ENCODE data around the gene SLC39A11. TPM values are rescaled to one million over a fixed set of nuclear protein-coding genes. Genes with fewer than 3 reads are reported as not detected.

Gene SLC39A11
- total and polyA plus RNA-seq, 8 donors, result 5.2 to 62.0 (median 12.9) TPM

DNA sequence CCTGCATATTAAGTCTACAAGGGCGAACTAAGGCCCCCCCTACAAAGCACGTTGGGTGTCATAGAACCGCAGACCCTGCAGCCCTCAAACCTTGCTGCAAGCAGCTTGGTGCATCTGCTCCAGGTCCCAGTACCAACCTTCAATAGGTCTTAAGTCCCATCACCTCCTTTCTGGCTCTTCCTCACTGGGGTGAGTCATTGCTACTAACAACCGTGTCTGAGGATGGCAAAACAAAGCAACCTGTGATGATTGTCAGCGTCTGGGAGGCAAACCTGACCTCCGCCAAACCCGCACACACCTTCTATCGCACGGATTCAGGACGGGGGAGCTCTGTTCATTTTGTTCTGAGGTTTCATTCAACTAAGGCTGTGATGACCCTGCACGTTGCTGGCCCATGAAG lies 138.9 kb downstream of the SLC39A11 start:
- Histone ChIP-seq H3K36me3 (no peaks in the 10 kb centered on the region), H3K27me3 (no peaks in the 10 kb centered on the region), H3K9me3 (no peaks in the 10 kb centered on the region), H3K4me3 (no peak overlapping the region), H3K27ac (no peak overlapping the region), H3K4me1 (no peaks in the 10 kb centered on the region)
- intact Hi-C loops (cut with DNase I; ENCODE audit: low total_unique reads), result no loop called here
- 89 to 92% (median 91%) methylated on average over 11 of the region's 11 CpGs for WGBS, 5 donors
- no peak for DNase-seq
- TF ChIP-seq, protein P1, sequence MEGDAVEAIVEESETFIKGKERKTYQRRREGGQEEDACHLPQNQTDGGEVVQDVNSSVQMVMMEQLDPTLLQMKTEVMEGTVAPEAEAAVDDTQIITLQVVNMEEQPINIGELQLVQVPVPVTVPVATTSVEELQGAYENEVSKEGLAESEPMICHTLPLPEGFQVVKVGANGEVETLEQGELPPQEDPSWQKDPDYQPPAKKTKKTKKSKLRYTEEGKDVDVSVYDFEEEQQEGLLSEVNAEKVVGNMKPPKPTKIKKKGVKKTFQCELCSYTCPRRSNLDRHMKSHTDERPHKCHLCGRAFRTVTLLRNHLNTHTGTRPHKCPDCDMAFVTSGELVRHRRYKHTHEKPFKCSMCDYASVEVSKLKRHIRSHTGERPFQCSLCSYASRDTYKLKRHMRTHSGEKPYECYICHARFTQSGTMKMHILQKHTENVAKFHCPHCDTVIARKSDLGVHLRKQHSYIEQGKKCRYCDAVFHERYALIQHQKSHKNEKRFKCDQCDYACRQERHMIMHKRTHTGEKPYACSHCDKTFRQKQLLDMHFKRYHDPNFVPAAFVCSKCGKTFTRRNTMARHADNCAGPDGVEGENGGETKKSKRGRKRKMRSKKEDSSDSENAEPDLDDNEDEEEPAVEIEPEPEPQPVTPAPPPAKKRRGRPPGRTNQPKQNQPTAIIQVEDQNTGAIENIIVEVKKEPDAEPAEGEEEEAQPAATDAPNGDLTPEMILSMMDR (IDR thresholded peaks at IDR 0.05), result no peak
- TF ChIP-seq POLR2AphosphoS5 (IDR thresholded peaks at IDR 0.05), result no peak
- TF ChIP-seq EP300 (IDR thresholded peaks at IDR 0.05), result no peak
- TF ChIP-seq POLR2A (IDR thresholded peaks at IDR 0.05), result no peak

DNA sequence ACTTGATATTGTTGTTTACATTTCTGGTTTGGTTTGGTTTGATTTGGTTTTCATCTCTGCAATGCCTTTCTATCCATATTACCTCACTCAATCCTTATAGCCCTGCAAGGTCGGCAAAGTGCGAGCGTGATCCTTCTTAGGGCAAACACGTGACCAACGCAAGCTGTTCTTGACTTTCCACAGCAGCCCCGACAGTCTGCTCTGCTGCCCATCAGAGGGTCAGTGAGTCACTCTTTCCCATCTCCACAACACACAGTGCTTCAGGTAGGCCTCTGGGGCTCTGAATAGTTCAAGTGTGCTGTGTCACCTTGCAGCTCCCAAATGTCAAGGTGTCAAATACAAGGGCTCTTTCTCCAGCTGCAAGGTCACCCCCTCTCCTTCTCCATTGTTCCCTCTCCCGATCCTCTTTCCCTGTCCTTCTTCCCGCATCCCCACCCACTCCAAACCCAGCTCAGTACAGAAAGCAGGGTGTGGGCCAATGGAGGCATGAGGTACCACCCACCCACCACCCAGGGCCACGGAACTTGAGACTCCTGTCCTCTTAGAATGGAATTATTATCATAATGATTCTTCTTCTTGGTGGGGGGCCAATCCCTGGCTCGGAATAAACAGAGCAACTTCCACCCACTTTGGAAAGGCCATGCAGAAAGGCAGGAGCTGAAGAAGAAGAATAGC lies 139.7 kb downstream of the SLC39A11 start:
- no peaks in the 10 kb centered on the region for H3K27me3 ChIP-seq
- WGBS, 5 donors, result 85 to 91% (median 88%) methylated on average over 10 of the region's 10 CpGs
- H3K36me3 ChIP-seq, result no peaks in the 10 kb centered on the region
- intact Hi-C loops (cut with DNase I; ENCODE audit: low total_unique reads), result no loop called here
- TF ChIP-seq POLR2A (IDR thresholded peaks at IDR 0.05) (no peak), POLR2AphosphoS5 (IDR thresholded peaks at IDR 0.05) (no peak), EP300 (IDR thresholded peaks at IDR 0.05) (no peak)
- TF ChIP-seq, protein P1 (IDR thresholded peaks at IDR 0.05), result no peak
- H3K9me3 ChIP-seq, result no peaks in the 10 kb centered on the region
- H3K4me1 ChIP-seq, result no peaks in the 10 kb centered on the region
- H3K27ac ChIP-seq, result no peak overlapping the region
- H3K4me3 ChIP-seq, result no peak overlapping the region
- no peak for DNase-seq

DNA sequence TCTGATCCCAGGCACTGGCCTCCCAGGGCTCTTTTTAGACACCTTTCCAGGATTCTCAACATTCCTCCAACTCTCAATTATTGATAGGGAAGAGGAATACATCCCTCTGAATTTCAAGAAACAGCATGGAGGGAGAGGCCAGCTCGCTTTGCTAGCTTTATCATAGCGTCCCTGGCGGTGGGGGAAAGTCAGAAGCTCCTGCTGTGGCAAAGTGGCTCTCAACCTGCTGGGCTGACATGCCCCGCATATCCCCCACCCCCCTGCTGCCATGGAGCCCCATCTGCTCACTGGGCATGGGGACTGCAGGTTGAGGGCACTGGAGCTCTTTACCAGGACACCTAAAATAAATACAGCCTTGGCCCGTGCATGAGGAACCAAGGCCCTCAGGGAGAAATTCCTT lies 140.3 kb downstream of the SLC39A11 start:
- no peaks in the 10 kb centered on the region for H3K27me3 ChIP-seq
- H3K4me1 ChIP-seq, result no peaks in the 10 kb centered on the region
- H3K4me3 ChIP-seq, result no peak overlapping the region
- H3K27ac ChIP-seq, result no peak overlapping the region
- TF ChIP-seq POLR2AphosphoS5 (IDR thresholded peaks at IDR 0.05), result no peak
- no peak for TF ChIP-seq EP300 (IDR thresholded peaks at IDR 0.05)
- TF ChIP-seq POLR2A (IDR thresholded peaks at IDR 0.05), result no peak
- TF ChIP-seq, protein P1 (IDR thresholded peaks at IDR 0.05), result no peak
- intact Hi-C loops (cut with DNase I; ENCODE audit: low total_unique reads), result no loop called here
- 69 to 87% (median 79%) methylated on average over 5 of the region's 5 CpGs for WGBS, 5 donors
- H3K9me3 ChIP-seq, result no peaks in the 10 kb centered on the region
- peaks cover 0 to 5% (median 3%) of the 10 kb centered on the region in 4 donors for H3K36me3 ChIP-seq
- no peak for DNase-seq

DNA sequence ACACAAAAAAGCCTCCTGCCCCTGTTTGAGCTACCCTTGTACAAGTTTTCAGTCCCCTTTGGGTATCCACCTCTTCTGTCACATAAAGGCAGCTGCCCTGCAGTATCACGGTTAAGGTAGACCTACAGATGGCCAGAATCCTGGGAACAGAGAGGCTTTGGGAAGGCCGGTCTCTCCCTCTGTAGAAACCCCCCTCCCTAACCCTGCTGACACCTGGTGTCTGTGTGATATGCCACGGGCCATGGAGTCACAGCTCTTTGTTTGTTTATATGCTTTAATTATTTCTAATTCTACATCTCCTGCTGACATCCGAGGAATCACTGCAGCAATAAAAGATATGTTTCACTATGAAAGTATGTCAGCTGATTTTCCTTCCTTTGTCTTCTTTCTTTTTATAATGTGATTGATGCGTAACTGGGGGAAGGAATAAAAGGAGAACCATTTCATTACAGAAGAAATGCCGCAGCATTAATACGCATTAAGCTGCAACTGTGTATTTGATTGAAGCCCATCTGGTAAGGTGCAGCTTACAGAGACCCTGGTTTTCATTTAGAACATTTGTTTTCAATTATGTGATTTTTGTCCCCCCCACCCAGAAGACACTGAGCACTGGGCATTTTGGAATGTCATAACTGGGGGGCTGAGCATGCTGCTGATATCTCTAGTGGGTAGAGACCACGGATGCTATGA lies 142.1 kb downstream of the SLC39A11 start:
- no peak for DNase-seq
- 85 to 91% (median 88%) methylated on average over 8 of the region's 8 CpGs for WGBS, 5 donors
- peaks cover 0 to 19% (median 17%) of the 10 kb centered on the region in 4 donors for H3K36me3 ChIP-seq
- no peak overlapping the region for H3K27ac ChIP-seq
- H3K4me3 ChIP-seq, result no peak overlapping the region
- TF ChIP-seq POLR2A (IDR thresholded peaks at IDR 0.05), result no peak
- TF ChIP-seq POLR2AphosphoS5 (IDR thresholded peaks at IDR 0.05), result no peak
- TF ChIP-seq, protein P1 (IDR thresholded peaks at IDR 0.05), result no peak
- TF ChIP-seq EP300 (IDR thresholded peaks at IDR 0.05), result no peak
- no peaks in the 10 kb centered on the region for H3K4me1 ChIP-seq
- H3K27me3 ChIP-seq, result no peaks in the 10 kb centered on the region
- H3K9me3 ChIP-seq, result no peaks in the 10 kb centered on the region
- intact Hi-C loops (cut with DNase I; ENCODE audit: low total_unique reads), result no loop called here
